NB4 (cell line): ENCODE data around the gene SH3BP5L.

Source experiments
- CTCF ChIP-seq: IDR thresholded peaks from one replicate; pipeline ENCODE4 v1.5.1; 2012; ENCODE audit warnings: low read depth, low read length
- POLR2A ChIP-seq: IDR thresholded peaks from 2 replicates; pipeline ENCODE4 v1.6.1; 2011; ENCODE audit warnings: mild to moderate bottlenecking; ENCODE audit not compliant: insufficient read length; ENCODE audit errors: extremely low read depth

DNA sequence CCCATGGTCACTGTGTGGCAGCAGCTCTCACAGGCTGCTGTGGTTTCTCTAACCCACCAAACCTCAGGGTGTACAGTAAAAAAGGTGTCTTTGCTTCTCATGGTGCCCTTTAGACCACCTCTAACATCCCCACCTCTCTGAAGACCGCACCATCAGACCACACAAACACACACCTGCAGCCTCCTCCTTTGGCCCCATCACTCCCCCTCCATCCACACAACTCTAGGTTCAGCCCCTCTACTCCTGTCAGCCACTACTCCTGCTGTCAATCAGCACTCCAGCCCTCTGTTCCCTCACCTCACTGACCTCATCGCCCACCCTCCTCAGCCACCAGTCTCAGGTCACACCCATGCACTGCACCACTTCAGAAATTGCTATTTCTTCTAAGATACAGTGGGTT is 25.7 kb upstream of the SH3BP5L start:
- no peak for TF ChIP-seq CTCF
- TF ChIP-seq POLR2A, result no peak
